NCI-H526 treated with DMSO at 0.1 percent for 48 hours (cell line): ENCODE data around the gene TMPRSS6.
"Not testable (repeated sequence)": the region's sequence is repeated elsewhere in the genome, so short reads cannot be mapped to it uniquely, and the experiment has no call there.

Source experiments
- DNase-seq: peaks from one replicate; lab custom pipeline; 2025; lab: John Stamatoyannopoulos, UW

The TMPRSS6 gene

GRCh38 chr22:37088750-37089408 is 20.6 kb downstream of the TMPRSS6 start:
- no peak for DNase-seq

DNA sequence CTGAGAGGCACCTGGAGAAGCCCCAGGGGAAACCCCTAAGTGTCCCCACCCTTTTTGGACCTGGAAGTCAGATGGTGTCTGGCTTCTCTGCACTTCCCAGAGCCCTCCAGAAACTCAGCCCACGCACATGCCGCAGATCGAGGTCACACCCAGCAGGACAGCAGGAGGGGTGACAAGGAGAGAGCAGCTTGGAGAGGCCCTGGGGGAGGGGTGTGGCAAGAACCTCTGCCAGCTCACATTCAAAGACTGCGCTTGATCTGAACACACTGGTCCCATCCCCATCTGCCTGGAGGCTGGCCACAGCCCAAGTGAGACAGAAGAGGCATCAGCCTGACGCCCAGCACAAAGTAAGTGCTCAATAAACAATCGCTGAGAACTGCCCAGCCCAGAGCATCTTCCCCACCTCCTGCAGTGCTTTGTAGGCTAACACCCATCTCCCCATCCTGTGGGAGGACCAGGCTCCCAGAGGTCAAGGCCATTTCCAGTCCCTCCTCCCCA is 21.4 kb downstream of the TMPRSS6 start:
- DNase-seq = no peak

- no peak for DNase-seq
Observed at GRCh38 chr22:37086184-37086583, 23.3 kb downstream of the TMPRSS6 start.

DNA sequence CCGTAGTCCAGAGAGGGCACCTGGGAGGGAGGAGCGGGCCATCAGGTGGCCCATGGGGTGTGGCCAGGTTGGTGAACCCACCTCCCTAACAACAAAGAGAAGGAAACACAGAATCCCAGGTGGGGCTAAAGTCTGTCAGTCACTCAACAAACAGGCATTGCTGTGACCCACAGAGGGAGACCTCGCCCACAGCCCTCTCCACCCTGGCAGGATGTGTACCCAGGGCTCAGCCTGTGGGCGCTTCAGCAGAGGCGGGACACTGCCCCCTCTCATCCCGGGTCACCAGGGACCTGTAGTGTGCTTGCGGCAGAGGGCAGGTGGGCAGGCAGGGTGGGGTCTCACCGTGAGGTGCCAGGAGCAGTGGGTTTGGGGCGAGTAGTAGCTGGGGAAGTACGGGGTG is 25.1 kb downstream of the TMPRSS6 start:
- no peak for DNase-seq

DNA sequence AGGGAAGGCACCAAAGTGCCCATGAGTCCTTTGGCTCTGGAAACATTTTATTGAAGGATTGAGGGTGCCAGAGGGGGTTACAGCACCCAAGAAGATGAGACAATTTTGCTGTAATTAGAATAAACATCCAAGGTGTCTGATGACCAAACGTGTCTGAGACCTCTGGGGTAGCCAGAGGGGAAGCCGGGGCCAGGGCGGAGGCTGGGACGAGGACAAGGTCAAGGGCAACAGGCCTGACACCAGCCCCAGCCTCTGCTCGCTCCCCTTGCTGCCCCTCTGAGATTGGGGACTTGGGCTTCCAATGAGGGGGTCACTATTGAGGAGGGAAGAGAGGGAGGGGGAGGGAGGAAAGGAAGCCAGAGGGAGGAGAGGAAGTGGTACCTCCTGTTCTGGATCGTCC is 25.6 kb downstream of the TMPRSS6 start:
- no peak for DNase-seq

DNA sequence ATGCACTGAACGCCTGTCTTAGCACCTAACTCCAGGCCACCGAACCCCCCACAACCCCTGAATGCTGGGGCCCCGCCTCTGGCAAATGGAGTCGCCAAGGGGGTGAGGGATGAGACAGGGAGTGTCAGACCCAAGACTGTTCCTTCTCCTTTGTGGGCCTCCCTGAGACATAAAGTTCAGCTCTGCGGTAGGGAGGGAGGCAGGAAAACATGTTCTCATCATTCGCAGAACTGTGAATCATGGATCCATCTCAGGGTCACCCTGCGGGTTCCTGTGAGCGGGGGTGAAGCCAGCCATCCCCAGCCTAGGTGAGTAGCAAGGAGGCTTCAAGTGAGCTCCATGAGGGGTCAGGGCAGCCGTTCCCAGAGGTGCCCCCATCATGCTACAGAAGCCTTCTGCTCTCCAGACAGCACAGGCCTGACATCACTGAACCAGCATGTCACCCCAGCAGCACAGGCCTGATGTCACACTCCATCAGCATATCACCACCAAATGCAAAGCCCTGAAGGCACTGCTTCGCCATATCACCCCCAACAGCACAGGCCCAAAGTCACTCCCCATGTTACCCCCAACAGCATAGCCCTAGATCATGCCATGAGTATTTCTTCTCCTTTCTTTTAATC is 27.2 kb downstream of the TMPRSS6 start:
- DNase-seq = no peak

DNA sequence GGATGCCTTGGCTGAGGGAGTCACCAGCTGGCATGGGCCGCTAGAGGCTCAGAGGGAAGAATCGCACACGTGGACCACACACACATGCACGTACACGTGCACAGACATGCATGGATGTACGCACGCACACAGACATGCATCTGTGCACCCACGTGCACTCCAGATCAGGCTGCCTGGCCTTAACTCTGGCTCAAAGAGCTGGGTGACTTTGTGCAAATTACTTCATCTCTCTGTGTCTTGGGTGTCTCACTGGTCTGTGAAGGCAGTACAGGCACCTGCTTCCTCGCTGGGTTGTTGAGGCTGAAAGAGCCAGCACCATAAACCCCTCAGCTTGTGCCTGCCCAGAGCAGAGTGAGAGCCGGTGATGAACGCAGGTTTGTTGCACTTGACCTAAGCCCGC is 28.7 kb downstream of the TMPRSS6 start:
- no peak for DNase-seq

GRCh38 chr22:37080438-37080837 is 29.1 kb downstream of the TMPRSS6 start:
- DNase-seq = no peak

DNA sequence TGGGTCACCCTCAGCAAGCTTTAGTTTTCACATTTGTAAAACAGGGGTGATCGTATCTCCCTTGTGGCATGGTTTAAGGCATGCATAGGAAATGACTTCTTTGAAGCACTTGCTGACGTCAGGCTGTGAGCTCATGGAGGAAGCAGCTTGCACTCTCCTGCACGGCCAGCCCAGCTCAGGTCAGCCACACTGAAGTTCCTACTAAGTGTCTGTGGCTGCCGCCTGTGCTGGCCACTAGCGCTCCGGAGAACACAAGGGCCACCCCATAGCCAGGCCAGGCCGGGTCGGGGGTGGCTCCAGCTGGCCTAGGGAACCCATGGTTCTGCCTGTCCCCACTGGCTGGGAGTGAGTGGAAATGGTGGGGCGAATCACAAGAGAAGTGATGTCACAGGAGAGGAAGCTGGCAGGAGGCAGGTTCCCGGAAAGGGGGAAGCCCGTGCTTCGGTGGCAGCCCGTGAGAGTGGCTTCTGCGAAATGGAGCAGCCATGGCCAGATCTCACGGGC is 29.8 kb downstream of the TMPRSS6 start:
- no peak for DNase-seq

- DNase-seq = no peak
Observed at GRCh38 chr22:37079158-37079557, 30.4 kb downstream of the TMPRSS6 start.

DNA sequence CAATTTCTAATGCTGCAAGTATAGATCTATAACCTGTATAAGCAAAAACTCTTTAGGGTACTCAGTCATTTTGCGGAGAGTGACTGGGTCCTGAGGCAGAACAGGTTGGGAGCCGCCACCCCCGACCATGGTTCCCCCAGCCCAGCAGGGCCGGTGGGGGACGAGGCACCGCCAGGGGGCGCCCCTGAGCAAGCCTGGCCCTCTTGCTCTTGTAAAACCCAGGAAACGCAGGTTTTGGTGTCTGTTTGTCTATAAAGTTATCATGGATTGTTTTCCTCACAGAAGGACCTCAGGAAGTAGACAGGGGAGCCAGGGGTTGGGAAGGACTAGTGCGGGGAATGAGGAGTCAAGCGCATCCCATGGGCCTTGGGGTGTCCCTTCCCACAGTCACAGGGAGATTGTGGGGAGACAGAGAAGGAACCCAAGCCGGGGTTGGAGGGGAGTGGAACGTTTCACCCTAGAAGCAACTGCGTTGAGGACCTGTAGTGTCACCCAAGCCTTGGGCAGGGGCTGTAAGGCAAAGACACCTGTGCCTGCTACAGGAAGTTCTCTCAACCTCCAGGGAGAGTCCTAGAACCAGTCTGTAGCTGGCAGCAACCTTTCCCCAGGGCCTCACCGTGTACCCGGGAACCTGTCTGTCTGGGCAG is 31.6 kb downstream of the TMPRSS6 start:
- DNase-seq = no peak

DNA sequence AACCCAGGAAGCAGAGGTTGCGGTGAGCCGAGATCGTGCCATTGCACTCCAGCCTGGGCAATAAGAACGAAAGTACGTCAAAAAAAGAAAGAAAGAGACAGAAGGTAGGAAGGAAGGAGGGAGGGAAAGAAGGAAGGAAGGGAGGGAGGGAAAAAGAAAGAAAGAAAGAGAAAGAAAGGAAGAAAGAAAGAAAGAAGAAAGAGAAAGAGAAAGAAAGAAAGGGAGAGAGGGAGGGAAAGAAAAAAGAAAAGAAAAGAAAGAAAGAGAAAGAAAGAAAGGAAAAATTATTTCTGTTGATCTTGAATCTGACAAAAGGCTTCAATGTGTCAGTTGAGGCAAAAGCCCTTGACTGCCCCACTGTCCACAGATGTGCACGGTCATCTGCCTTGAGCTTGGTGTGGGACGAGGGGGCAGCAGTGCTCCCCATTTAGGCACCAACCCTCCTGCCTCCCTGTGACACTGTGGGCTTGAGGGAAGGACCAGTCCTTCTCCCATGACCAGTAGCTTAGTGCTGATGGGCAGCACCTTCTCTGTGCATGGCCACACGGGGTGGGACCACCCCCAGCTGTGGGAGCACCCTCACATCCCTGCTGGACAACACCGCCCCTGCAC is 33.6 kb downstream of the TMPRSS6 start:
- no peak for DNase-seq

DNA sequence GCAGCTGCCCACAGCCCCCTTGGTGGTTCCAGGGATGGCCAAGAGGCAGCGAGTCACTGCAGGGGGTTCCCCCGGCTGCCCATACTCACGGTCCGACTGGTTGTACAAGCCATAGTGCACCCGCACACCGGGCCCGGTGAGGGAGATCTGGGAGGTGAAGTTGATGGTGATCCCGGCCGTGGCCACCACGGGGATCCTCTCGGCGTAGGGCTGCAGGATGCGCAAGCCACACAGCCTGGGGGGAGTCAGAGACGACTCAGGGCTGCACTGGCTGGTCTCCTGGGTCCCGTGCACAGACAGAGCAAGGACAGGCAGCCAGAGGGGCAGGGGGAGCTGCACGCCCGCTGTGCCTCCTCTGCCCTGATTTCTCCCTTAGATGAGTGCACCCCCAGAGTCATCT is 34.5 kb downstream of the TMPRSS6 start:
- no peak for DNase-seq

DNA sequence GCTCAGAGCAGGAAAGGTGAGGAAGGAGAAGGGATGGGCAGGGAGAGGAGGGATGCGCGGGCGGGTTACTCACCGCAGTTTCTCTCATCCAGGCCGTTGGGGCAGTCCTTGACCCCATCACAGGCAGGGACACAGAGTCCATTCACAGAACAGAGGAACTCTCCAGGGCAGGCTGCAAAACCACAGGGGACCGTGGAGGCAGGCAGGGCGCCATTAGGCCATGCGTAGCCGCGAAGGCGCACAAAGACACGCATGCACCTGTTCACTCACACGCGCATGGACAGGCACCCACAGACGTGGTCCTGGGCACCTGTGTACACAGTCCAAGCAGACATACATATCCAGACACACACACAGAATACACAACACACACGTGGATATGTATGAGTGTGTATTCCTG is 35.0 kb downstream of the TMPRSS6 start:
- no peak for DNase-seq

DNA sequence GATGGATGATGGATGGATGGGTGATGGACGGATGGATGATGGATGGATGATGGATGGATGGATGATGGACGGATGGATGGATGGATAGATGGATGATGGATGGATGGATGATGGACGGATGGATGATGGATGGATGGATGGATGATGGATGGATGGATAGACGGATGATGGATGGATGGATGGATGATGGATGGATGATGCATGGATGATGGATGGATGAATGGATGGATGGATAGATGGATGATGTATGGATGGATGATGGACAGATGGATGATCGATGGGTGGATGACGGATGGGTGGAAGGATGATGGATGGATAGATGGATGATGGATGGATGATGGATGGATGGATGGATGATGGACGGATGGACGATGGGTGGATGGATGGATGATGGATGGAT is 36.8 kb downstream of the TMPRSS6 start:
- DNase-seq = no peak

GRCh38 chr22:37071850-37072592 is 37.5 kb downstream of the TMPRSS6 start:
- not testable (repeated sequence) for DNase-seq

GRCh38 chr22:37070744-37071143 is 38.8 kb downstream of the TMPRSS6 start:
- no peak for DNase-seq

DNA sequence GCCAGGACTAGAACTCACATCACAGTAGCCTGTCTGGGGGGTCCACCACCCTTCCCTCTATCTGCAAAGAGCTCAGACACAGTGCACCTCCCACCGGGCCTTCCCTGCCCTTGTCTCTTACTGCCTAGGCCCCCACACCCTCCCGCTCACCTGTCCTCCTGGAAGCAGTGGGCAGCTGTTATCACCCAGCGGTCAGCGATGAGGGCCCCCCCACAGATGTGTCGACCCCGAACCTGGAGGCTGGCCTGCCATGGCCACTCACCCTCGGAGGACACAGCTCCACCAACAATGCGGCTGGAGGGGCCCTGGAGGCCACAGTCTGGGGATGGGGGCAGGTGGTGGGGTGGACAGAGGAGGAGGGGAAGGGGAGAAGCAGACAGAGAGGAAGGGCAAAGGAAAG is 39.2 kb downstream of the TMPRSS6 start:
- no peak for DNase-seq

DNA sequence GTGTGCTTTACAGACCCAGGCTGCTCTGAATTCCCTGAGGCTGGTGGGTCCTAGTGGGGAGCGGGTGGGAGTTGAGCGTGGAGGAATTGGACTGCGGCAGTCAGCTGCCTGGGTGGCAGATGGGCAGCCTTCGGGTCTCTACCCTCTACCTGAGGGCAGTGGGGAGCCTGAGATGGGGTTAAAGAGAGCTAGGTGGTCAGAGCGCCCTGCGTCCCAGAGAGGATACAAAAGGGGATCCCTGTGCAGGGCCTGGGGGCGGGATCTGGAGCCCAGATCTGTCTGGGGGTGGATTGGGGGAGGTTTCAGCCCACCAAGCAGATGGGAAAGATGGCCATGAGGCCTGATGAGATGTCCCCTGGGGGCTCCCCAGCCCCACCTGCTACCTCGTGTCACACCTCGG is 39.8 kb downstream of the TMPRSS6 start:
- DNase-seq = no peak

DNA sequence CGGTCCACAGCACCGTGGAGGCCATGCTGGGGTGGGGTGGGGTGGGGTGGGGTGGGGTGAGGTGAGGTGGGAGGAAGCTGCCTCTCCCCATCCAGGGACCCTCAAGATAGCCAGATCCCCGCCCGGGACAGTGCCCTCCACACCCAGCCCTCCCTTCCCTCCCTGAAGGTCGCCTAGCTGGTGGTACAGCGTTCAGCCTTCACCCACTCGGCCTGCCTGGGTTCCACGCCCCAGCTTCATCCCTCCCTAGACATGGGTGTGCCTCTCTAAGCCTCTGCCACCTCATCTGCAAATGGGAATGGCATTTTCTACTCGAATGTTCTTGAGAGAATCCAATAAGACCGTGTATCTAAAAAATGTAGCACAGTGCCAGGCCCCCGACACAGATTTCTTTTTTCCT is 40.2 kb downstream of the TMPRSS6 start:
- DNase-seq = no peak

DNA sequence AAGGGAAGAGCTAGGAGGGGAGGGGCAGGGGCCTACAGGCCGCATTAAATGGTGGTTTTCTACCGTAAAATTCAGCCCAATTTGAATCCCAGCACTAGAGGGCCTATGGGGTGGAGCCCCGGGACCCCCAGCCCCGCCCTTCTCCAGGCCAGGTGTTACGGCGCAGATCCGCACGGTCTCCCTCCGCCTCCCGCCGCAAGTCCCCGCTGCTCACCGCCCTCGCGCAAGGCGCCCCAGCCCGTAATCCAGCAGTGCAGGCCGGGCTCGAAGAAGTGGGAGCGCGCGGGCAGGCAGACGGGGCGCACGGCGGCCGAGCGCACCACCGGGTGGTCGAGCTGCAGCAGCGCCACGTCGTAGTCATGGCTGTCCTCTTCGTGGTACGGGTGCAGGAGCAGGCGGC is 40.7 kb downstream of the TMPRSS6 start:
- no peak for DNase-seq

- no peak for DNase-seq
Observed at GRCh38 chr22:37067428-37067827, 42.1 kb downstream of the TMPRSS6 start.
